ENCODE measurements around the gene POU6F2.

GRCh38 chr7:38929460-38930171, 48.1 kb upstream of the POU6F2 start:
- TF ChIP-seq MYNN (IDR thresholded peaks at IDR 0.05) (no peak), MYNN (CRISPR knock-in tag; IDR thresholded peaks at IDR 0.05) (no peak), CBX8 (IDR thresholded peaks at IDR 0.05; ENCODE audit: borderline replicate concordance, extremely low read depth, low read depth, low read length, poor library complexity, severe bottlenecking) (no peak), EZH2 (IDR thresholded peaks at IDR 0.05; ENCODE audit: borderline replicate concordance, low read depth, low read length) (no peak), KAT7 (CRISPR knock-in tag; IDR thresholded peaks at IDR 0.05; ENCODE audit: borderline replicate concordance) (no peak), NKRF (IDR thresholded peaks at IDR 0.05; ENCODE audit: borderline replicate concordance) (no peak), ASH1L (IDR thresholded peaks at IDR 0.05; ENCODE audit: borderline replicate concordance, low read depth, partially characterized antibody) (no peak), ELK1 (CRISPR knock-in tag; IDR thresholded peaks at IDR 0.05) (no peak), ARHGAP35 (IDR thresholded peaks at IDR 0.05; ENCODE audit: partially characterized antibody) (no peak), ZBTB8A (IDR thresholded peaks at IDR 0.05; ENCODE audit: partially characterized antibody) (no peak), TRIM28 (IDR thresholded peaks at IDR 0.05) (no peak)
- TF ChIP-seq, protein P1, sequence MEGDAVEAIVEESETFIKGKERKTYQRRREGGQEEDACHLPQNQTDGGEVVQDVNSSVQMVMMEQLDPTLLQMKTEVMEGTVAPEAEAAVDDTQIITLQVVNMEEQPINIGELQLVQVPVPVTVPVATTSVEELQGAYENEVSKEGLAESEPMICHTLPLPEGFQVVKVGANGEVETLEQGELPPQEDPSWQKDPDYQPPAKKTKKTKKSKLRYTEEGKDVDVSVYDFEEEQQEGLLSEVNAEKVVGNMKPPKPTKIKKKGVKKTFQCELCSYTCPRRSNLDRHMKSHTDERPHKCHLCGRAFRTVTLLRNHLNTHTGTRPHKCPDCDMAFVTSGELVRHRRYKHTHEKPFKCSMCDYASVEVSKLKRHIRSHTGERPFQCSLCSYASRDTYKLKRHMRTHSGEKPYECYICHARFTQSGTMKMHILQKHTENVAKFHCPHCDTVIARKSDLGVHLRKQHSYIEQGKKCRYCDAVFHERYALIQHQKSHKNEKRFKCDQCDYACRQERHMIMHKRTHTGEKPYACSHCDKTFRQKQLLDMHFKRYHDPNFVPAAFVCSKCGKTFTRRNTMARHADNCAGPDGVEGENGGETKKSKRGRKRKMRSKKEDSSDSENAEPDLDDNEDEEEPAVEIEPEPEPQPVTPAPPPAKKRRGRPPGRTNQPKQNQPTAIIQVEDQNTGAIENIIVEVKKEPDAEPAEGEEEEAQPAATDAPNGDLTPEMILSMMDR (IDR thresholded peaks at IDR 0.05 in 2 of 3, conservative IDR thresholded peaks at IDR 0.05 in 1 of 3; ENCODE audit: insufficient read depth in 2 of 3, low read depth in 1 of 3, low read length in 3 of 3) = no peak
- TF ChIP-seq, protein P2, sequence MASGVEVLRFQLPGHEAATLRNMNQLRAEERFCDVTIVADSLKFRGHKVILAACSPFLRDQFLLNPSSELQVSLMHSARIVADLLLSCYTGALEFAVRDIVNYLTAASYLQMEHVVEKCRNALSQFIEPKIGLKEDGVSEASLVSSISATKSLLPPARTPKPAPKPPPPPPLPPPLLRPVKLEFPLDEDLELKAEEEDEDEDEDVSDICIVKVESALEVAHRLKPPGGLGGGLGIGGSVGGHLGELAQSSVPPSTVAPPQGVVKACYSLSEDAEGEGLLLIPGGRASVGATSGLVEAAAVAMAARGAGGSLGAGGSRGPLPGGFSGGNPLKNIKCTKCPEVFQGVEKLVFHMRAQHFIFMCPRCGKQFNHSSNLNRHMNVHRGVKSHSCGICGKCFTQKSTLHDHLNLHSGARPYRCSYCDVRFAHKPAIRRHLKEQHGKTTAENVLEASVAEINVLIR (CRISPR knock-in tag; IDR thresholded peaks at IDR 0.05) = no peak
- TF ChIP-seq, protein P3, sequence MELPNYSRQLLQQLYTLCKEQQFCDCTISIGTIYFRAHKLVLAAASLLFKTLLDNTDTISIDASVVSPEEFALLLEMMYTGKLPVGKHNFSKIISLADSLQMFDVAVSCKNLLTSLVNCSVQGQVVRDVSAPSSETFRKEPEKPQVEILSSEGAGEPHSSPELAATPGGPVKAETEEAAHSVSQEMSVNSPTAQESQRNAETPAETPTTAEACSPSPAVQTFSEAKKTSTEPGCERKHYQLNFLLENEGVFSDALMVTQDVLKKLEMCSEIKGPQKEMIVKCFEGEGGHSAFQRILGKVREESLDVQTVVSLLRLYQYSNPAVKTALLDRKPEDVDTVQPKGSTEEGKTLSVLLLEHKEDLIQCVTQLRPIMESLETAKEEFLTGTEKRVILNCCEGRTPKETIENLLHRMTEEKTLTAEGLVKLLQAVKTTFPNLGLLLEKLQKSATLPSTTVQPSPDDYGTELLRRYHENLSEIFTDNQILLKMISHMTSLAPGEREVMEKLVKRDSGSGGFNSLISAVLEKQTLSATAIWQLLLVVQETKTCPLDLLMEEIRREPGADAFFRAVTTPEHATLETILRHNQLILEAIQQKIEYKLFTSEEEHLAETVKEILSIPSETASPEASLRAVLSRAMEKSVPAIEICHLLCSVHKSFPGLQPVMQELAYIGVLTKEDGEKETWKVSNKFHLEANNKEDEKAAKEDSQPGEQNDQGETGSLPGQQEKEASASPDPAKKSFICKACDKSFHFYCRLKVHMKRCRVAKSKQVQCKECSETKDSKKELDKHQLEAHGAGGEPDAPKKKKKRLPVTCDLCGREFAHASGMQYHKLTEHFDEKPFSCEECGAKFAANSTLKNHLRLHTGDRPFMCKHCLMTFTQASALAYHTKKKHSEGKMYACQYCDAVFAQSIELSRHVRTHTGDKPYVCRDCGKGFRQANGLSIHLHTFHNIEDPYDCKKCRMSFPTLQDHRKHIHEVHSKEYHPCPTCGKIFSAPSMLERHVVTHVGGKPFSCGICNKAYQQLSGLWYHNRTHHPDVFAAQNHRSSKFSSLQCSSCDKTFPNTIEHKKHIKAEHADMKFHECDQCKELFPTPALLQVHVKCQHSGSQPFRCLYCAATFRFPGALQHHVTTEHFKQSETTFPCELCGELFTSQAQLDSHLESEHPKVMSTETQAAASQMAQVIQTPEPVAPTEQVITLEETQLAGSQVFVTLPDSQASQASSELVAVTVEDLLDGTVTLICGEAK (IDR thresholded peaks at IDR 0.05) = no peak
- TF ChIP-seq, protein P3 (CRISPR knock-in tag; IDR thresholded peaks at IDR 0.05) = no peak
